Endothelial cell of umbilical vein (primary cell): ENCODE measurements around the gene PHPT1. TPM values are rescaled to one million over a fixed set of nuclear protein-coding genes. Genes with fewer than 3 reads are reported as not detected.

ENCODE experiments used
- BruUV-seq: library from RNA; stranded (reverse); fragments of 400-500 nt; replicated peaks from 2 replicates; lab custom pipeline; 2021; lab: Mats Ljungman, UMichigan
- CTCF ChIA-PET: fragments of 300-600, 350-600 bp; sonication (Branson Sonifier 250); formaldehyde crosslinking; loops from one replicate; lab custom pipeline; 2021; ENCODE audit warnings: antibody characterized with exemption, inconsistent platforms; lab: Charles Lee
- POLR2A ChIA-PET: fragments of 300-600, 350-600 bp; sonication (Branson Sonifier 250); formaldehyde crosslinking; loops from one replicate; lab custom pipeline; 2021; ENCODE audit warnings: antibody characterized with exemption, inconsistent platforms; lab: Charles Lee
- DNase-seq: peaks from one replicate; pipeline ENCODE4 v3.0.0-alpha.2; 2011; ENCODE audit warnings: low read depth, low spot score
- FAIRE-seq: peaks from 2 replicates; lab custom pipeline; 2011; peaks lifted over from hg19 to GRCh38; lab: Jason Lieb, UNC
- H2AFZ ChIP-seq: 2 replicates; pipeline ENCODE4 v1.6.0; 2012; ENCODE audit warnings: low read depth, low read length, control low read depth, inconsistent platforms
- H3K27ac ChIP-seq: 2 replicates; pipeline ENCODE4 v1.5.1; 2011; ENCODE audit warnings: low read depth, mild to moderate bottlenecking, control low read depth, low read length, moderate library complexity; ENCODE audit not compliant: insufficient read depth
- H3K27me3 ChIP-seq, 2 experiments: 2 replicates each; pipeline versions ENCODE4 v1.6.0 to v1.6.1; 2011; ENCODE audit warnings: low read length in 2 of 2, mixed read lengths in 1 of 2; ENCODE audit not compliant: control insufficient read depth in 2 of 2, insufficient read depth in 2 of 2
- H3K36me3 ChIP-seq, 2 experiments: 2 replicates in 1 of 2; 3 replicates in 1 of 2; pipeline ENCODE4 v1.5.1; 2011; ENCODE audit warnings: low read length in 2 of 2, mild to moderate bottlenecking in 1 of 2, moderate library complexity in 1 of 2; ENCODE audit not compliant: control insufficient read depth in 2 of 2, insufficient read depth in 2 of 2; ENCODE audit errors: extremely low read depth in 1 of 2
- H3K4me1 ChIP-seq: 3 replicates; pipeline ENCODE4 v1.5.1; 2011; ENCODE audit warnings: mild to moderate bottlenecking, low read length; ENCODE audit not compliant: control insufficient read depth, insufficient read depth; ENCODE audit errors: extremely low read depth
- H3K4me2 ChIP-seq: 2 replicates; pipeline ENCODE4 v1.6.1; 2011; ENCODE audit warnings: low read length, control low read depth, mixed read lengths; ENCODE audit not compliant: insufficient read depth
- H3K4me3 ChIP-seq, 3 experiments: fragments of 200-600 bp in 1 of 3; sonication (generic), shearing (Covaris generic) in 1 of 3; replicated peaks in 1 of 3; 2 replicates each; pipeline ENCODE4 v1.5.1; 2011 to 2016; ENCODE audit warnings: control low read depth in 3 of 3, low read length in 3 of 3, mild to moderate bottlenecking in 2 of 3, inconsistent platforms in 1 of 3, low read depth in 1 of 3, moderate library complexity in 1 of 3; ENCODE audit not compliant: insufficient read depth in 1 of 3
- H3K79me2 ChIP-seq: 2 replicates; pipeline ENCODE4 v1.6.0; 2012; ENCODE audit warnings: low read length, inconsistent platforms; ENCODE audit not compliant: control insufficient read depth, insufficient read depth
- H3K9ac ChIP-seq: replicated peaks from 2 replicates; pipeline ENCODE3; 2011; ENCODE audit warnings: low read length, control low read depth; ENCODE audit not compliant: insufficient read depth; ENCODE audit errors: extremely low read depth
- H3K9me1 ChIP-seq: replicated peaks from 3 replicates; pipeline ENCODE4 v1.6.0; 2011; ENCODE audit warnings: mild to moderate bottlenecking, low read length; ENCODE audit not compliant: control insufficient read depth, insufficient read depth; ENCODE audit errors: extremely low read depth
- H3K9me3 ChIP-seq: replicated peaks from 2 replicates; pipeline ENCODE4 v1.5.1; 2012; ENCODE audit warnings: low read length, inconsistent platforms; ENCODE audit not compliant: control insufficient read depth, insufficient read depth
- H4K20me1 ChIP-seq: replicated peaks from 2 replicates; pipeline ENCODE3; 2011; ENCODE audit warnings: mild to moderate bottlenecking, low read length; ENCODE audit not compliant: control insufficient read depth, insufficient read depth; ENCODE audit errors: extremely low read depth
- CTCF ChIP-seq, 2 donors: IDR thresholded peaks; 1 replicate in 1 of 2; 2 replicates in 1 of 2; pipeline ENCODE4 v1.5.1; 2011; ENCODE audit warnings: low read length in 2 of 2, mild to moderate bottlenecking in 2 of 2, moderate library complexity in 2 of 2, control low read depth in 1 of 2, inconsistent platforms in 1 of 2, low read depth in 1 of 2; ENCODE audit not compliant: insufficient read depth in 1 of 2; ENCODE audit errors: extremely low read depth in 1 of 2
- EZH2 ChIP-seq: IDR thresholded peaks from 2 replicates; pipeline ENCODE4 v1.6.1; 2012; ENCODE audit warnings: borderline replicate concordance, low read depth, mild to moderate bottlenecking, moderate library complexity, low read length, inconsistent platforms; ENCODE audit not compliant: severe bottlenecking
- FOS ChIP-seq: IDR thresholded peaks from 2 replicates; pipeline ENCODE4 v1.6.1; 2011; ENCODE audit warnings: mild to moderate bottlenecking, low read length, moderate library complexity, borderline replicate concordance; ENCODE audit not compliant: insufficient read depth
- GATA2 ChIP-seq: IDR thresholded peaks from 2 replicates; pipeline ENCODE4 v1.7.0; 2011; ENCODE audit warnings: low read depth, mild to moderate bottlenecking, moderate library complexity, mixed read lengths, low read length; ENCODE audit not compliant: insufficient read length, insufficient read depth
- JUN ChIP-seq: IDR thresholded peaks from 2 replicates; pipeline ENCODE4 v1.6.1; 2011; ENCODE audit warnings: borderline replicate concordance, low read depth; ENCODE audit not compliant: insufficient read length, insufficient read depth
- MAX ChIP-seq: IDR thresholded peaks from 2 replicates; pipeline ENCODE4 v1.6.1; 2011; ENCODE audit not compliant: insufficient read depth, insufficient read length
- MYC ChIP-seq: IDR thresholded peaks from one replicate; pipeline ENCODE4 v1.6.1; 2011; ENCODE audit warnings: mild to moderate bottlenecking, low read depth, low read length
- POLR2A ChIP-seq: IDR thresholded peaks from 2 replicates; pipeline ENCODE4 v1.6.1; 2012; ENCODE audit warnings: low read depth, mild to moderate bottlenecking, control low read depth, low read length
- POLR2AphosphoS5 ChIP-seq: IDR thresholded peaks from 2 replicates; pipeline ENCODE4 v1.6.1; 2012; ENCODE audit warnings: low read depth, mild to moderate bottlenecking, control low read depth, low read length, moderate library complexity; ENCODE audit not compliant: insufficient read depth
- dilution Hi-C: fragments of 300-500 bp; cut with MboI; formaldehyde crosslinking; loops from one replicate; pipeline ENCODE4 v1.15.0; 2019; ENCODE audit warnings: low sequenced_read_pairs; ENCODE audit not compliant: extremely low pct_ligation_motif_present
- intact Hi-C: fragments of 100-400 bp; cut with micrococcal nuclease; formaldehyde crosslinking; loops from one replicate; pipeline ENCODE4 v1.10.0; 2022
- polyA plus RNA-seq, 4 experiments: library from polyadenylated mRNA; depleted of rRNA in 3 of 4; stranded (reverse) in 3 of 4; unstranded in 1 of 4; fragments of >200 nt; gene quantifications; 2 replicates each; pipeline versions ENCODE4 v1.2.1 to v1.2.3, GENCODE V29; 2011 to 2012; ENCODE audit warnings: missing spikeins in 1 of 4
- total RNA-seq: library from RNA; stranded (reverse); gene quantifications from 2 replicates; pipeline ENCODE4 v1.2.3, GENCODE V29; 2021

Gene PHPT1
- total and polyA plus RNA-seq, 2 donors (not counting 3 experiments of a cell fraction or from before 2014, with no cell fraction given), result 139 to 319 TPM

DNA sequence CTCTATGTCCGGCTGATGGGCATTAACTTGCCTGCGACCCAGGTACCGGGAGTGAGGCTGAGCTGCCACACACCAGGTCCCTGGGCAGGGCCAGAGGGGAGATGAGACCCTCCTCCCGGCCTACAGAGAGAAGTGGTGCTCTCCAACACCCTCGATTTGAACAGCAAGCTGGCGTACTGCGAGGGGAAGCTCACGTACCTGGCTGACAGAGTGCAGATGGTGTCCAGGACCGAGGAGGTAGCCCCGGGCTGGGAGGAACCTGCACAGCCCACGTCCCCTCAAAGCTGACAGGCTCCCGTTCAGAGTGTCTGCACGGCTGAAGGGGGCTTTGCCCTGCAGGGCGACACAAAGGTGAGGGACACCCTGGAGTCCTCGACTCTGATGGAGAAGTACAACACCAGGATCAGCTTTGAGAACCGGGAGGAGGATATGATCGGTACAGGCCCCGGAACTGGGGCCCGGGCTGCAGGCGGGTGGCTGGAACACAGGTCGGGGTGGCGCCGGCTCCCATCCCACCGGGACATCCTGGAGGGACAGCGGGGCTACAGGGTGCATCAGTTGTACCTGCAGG is 42.5 kb upstream of the PHPT1 start:
- H2AFZ ChIP-seq, result no peak overlapping the region
- H3K36me3 ChIP-seq, result no peaks in the 10 kb centered on the region
- H3K79me2 ChIP-seq, result peaks cover 35% of the 10 kb centered on the region
- ChIA-PET CTCF (interaction anchor here (0.9 to 3.7 kb wide), 9 partner anchors 13 to 430 kb away, joined by 3 to 13 read pairs (median 4); partner anchors contain the start of genes AJM1, FBXW5 and TMEM141), POLR2A (interaction anchor here (0.7 kb wide), 1 partner anchor 13 kb away, joined by 5 read pairs; no protein-coding TSS in a partner anchor)
- BruUV-seq, result no TSS peak
- H3K27me3 ChIP-seq, result peaks cover 2 to 5% of the 10 kb centered on the region in 2 experiments
- dilution Hi-C loops, result loop anchor here (25.0 kb wide), 1 partner anchor 131 kb away; the partner anchor contains the start of genes C8G and FBXW5
- no peak for FAIRE-seq
- H3K4me1 ChIP-seq, result peaks cover 15% of the 10 kb centered on the region
- no peak for DNase-seq
- H3K27ac ChIP-seq, result no peak overlapping the region
- no peaks in the 10 kb centered on the region for H3K9me3 ChIP-seq
- peak overlapping the region; percentile 21 for H3K4me2 ChIP-seq
- TF ChIP-seq GATA2, result no peak
- no peak for TF ChIP-seq POLR2AphosphoS5
- TF ChIP-seq POLR2A, result no peak
- no peak for TF ChIP-seq FOS
- no peak for TF ChIP-seq MAX
- TF ChIP-seq MYC, result no peak
- TF ChIP-seq JUN, result no peak
- no peak for TF ChIP-seq EZH2
- no peak for TF ChIP-seq CTCF (IDR thresholded peaks at IDR 0.05; ENCODE audit: extremely low read depth in 1 of 2, insufficient read depth in 1 of 2, low read depth in 1 of 2, low read length in 2 of 2)
- no peaks in the 10 kb centered on the region for H4K20me1 ChIP-seq
- H3K9ac ChIP-seq, result no peak overlapping the region
- intact Hi-C loops, result loop anchor here (1.0 to 5.0 kb wide), 2 partner anchors 36 to 138 kb away; partner anchors contain the start of genes AJM1 and FBXW5
- H3K4me3 ChIP-seq, result peak overlapping the region in 2 of 3 experiments; percentile 78 to 98
- no peaks in the 10 kb centered on the region for H3K9me1 ChIP-seq
